Astrocyte of the hippocampus (primary cell): Measurements from ENCODE around the gene TNFSF9.
"Not testable (repeated sequence)": the region's sequence is repeated elsewhere in the genome, so short reads cannot be mapped to it uniquely, and the experiment has no call there.

Experiments
- DNase-seq: peaks from one replicate; pipeline ENCODE4 v3.0.0; 2011; ENCODE audit warnings: low read depth, low spot score

Gene TNFSF9

DNA sequence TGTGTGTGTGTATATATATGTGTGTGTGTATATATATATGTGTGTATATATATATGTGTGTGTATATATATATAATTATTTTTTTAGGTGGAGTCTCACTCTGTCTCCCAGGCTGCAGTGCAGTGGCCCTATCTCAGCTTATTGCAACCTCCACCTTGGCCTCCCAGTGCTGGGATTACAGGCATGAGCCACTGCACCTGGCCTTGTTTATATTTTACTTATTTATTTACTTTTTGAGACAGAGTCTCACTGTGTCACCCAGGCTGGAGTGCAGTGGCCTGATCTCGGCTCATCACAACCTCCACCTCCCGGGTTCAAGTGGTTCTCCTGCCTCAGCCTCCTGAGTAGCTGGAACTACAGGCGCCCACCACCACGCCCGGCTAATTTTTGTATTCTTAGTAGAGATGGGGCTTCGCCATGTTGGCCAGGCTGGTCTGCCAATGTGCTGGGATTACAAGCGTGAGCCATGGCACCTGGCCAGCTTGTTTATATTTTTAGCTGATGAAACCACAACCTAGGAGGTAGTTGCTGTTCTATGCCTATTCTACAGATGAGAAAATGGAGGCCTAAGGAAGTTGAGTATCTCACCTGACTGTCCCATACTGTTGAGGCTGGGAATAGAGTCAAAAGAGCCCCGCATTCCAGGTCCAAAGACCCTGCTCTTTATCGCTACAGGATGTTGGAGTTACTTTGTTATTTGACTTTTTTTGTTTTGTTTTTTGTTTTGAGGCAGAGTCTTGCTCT, 22.6 kb upstream of the TNFSF9 start:
- DNase-seq, result not testable (repeated sequence)

- DNase-seq, result no peak
Measured at GRCh38 chr19:6509118-6509971, 21.5 kb upstream of the TNFSF9 start.

DNA sequence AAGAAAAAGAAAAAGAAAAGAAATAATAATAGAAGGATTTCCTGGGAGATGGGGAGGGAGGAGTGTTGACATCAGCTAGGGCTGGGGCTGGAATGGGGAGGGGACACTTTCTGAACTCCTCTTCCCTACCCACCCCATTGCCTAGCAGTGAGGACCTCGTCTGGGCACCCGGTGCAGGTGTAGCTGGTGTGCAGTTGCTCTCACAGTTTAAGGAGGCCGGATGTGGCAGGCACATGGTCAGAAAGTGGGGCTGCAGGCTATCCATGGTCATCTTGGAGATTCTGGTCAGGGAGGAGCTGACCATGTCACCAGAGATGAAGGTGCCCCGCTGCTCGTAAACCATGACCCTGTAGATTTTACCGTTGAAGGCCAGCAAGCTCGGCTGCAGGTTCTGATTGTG, 20.2 kb upstream of the TNFSF9 start:
- no peak for DNase-seq

- no peak for DNase-seq
Measured at GRCh38 chr19:6514089-6514488, 16.7 kb upstream of the TNFSF9 start.

DNA sequence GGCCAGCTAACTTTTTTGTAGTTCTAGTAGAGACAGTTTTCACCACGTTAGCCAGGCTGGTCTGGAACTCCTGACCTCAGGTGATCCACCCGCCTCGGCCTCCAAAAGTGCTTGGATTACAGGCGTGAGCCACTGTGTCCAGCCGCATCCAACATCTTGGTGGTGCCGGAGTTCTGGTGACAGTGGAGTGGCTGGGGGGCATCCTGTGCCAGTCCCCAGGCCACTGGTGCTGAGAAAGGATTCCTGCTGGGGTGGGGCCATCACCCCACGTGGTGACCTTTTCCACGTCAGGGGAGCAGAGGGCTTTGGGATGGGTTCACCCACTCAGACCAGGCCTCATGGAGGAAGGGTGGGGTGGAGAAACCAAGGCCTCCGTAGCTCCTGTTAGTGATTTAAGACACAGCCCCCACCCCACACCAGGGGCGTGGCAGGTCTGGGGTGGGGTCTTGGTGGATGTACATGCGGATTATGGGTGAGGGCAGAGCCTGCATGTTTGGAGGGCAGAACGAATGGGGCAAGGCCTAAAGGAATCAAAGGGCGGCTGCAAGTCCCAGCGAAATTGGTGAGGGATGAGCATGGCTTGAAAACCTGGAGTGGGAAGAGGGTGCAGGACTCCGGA, 15.8 kb upstream of the TNFSF9 start:
- no peak for DNase-seq

- DNase-seq, result peak; percentile 90
Measured at GRCh38 chr19:6516018-6516658, 14.7 kb upstream of the TNFSF9 start.

- peak; percentile 92 for DNase-seq
Measured at GRCh38 chr19:6516659-6517291, 14.1 kb upstream of the TNFSF9 start.

DNA sequence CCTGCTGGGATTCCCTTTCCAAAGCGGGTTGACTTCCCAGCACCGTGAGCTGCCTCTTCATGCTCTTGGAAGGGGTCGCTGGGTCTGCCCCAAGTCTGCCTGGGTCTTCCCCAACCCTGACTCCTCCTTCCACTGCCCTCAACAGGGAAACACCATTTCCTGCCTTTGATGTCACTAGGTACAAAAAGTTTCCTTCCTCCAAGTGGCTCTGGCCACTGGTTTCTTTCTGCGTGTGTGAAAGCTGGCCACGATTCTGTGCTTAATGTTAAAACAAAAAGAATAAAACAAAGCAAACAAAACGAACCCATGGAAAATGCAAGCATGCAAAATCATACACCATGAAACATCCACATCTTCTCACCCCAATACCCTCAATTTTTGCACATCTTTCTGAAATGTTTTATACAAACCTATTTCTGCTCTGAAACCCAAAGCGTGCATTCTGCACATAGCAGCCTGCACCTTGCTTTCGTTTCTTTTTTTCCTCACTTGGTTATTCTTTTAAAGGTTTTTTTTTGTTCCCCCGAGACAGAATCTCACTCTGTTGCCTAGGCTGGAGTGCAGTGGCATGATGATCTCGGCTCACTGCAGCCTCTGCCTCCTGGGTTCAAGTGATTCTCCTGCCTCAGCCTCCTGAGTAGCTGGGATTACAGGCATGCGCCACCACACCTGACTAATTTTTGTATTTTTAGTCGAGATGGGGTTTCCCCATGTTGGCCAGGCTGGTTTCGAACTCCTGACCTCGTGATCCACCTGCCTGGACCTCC, 12.5 kb upstream of the TNFSF9 start:
- DNase-seq, result no peak

GRCh38 chr19:6519289-6519688, 11.5 kb upstream of the TNFSF9 start:
- DNase-seq, result peak; percentile 39

- DNase-seq, result no peak
Measured at GRCh38 chr19:6521718-6522646, 8.8 kb upstream of the TNFSF9 start.

DNA sequence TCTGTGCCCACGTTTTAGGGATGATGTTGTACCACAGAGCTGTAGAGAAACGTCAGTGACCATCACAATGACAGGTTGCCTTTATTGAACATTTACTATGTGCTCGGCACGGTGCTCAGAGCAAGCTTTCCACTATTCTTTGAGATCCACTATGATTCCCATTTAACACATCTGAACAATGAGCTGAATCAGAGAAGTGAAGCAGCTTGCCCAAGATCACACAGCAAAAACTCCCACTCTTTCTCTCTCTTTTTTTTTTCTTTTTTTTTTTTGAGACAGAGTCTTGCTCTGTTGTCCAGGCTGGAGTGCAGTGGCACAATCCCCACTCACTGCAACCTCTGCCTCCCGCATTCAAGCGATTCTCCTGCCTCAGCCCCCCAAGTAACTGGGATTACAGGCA, 8.1 kb upstream of the TNFSF9 start:
- no peak for DNase-seq

DNA sequence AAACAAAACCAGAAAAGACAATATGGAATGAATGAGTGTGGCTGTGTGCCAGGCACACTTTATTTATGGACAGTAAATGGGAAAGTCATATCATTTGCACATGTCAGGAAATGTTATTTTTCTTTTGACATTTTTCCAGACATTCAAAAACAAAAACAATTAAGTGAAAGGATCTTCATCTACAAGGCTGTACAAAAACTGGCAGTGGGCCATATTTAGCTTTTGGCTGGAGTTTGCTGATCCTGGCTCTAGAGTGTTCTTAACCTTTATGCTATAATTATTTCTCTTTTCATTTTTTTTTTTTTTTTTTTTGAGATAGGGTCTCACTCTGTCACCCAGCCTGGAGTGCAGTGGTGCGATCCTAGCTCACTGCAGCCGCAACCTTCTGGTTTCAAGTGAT, 6.5 kb upstream of the TNFSF9 start:
- DNase-seq, result no peak

DNA sequence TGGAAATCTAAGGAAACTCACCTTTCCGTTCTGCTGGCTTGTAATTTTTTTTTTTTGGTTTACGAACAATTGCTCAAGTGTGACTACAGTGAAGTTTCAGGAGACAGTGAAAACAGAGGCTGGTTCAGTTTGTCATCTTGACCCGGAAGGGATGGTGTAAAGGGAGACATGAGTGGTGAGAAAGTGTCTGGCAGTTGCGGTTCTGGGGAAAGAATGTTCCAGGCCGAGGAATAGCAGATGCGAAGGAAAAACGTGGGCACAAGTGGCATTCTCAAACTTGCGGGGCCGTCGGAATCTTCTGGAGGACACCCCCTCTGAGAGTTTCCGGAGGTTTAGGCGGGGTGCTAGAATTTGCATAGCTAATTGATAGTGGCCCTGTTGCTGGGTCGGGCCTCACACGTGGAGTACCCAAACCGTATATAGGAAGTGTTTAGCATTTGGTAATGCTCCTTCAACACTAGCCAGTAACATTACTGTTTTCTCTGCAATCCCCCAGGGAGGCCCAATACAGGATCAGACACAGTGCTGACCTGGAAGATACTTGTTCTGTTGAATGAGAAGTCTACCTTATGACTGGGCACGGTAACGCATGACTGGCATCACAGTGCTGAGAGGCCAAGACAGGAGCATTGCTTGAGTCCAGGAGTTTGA, 2.8 kb upstream of the TNFSF9 start:
- DNase-seq, result no peak

DNA sequence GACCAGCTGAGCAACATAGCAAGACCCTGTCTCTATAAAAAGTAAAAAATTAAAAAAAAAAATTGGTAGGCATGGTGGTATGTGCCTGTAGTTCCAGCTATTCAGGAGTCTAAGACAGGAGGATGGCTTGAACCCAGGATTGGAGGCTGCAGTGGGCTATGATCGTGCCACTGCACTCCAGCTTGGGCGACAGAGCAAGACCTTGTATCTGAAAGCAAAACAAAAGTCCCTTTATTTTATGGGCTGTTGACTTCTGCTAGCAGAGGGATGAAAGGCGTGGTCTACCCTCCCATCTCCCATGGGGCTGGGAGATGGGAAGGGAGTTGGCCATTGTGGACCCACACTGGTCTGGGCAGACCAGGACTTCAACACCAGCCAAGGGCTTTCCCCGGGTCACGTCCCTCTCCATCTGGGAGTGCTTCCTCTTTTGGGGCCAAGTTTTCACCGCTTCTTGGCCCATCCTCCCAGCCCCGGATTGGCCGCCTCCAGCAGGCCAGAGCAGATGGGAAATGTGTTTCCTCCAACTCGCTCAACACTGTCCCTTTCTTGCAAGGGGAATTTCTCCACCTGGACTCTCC, 2.2 kb upstream of the TNFSF9 start:
- no peak for DNase-seq

GRCh38 chr19:6529351-6529750, 1.5 kb upstream of the TNFSF9 start:
- no peak for DNase-seq

- no peak for DNase-seq
Measured at GRCh38 chr19:6529937-6530385, 865 bp upstream of the TNFSF9 start.

DNA sequence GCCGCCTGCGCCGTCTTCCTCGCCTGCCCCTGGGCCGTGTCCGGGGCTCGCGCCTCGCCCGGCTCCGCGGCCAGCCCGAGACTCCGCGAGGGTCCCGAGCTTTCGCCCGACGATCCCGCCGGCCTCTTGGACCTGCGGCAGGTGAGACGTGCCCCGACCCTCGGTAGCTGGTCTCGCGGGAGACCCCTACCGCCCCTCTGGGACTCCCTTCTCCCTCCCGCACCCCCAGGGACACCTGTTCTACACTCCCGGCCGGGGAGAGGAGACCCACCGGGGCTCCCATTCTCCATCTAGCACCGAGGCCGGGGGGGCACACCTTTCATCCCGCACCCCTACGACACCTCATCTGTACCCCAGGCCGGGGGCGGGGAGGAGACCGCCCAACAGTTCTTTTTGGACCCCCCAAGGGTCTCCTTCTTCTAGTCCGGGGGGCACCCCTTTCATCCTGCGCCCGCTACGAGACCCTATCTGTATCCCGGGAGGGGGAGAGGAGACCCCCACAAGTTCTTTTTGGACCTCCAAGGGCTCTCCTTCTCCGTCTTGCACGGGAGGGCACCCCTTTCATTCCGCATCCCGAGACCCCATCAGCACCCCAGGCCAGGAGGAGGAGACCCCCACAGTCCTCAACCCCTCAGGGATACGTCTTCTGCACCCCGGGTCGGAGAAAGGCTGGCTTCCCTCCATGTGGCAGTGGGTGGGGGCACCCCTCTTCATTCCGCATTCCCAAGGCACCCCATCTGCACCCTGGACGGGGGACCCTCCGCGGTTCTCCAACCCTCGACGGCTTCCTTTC, 533 bp downstream of the TNFSF9 start:
- DNase-seq, result no peak

DNA sequence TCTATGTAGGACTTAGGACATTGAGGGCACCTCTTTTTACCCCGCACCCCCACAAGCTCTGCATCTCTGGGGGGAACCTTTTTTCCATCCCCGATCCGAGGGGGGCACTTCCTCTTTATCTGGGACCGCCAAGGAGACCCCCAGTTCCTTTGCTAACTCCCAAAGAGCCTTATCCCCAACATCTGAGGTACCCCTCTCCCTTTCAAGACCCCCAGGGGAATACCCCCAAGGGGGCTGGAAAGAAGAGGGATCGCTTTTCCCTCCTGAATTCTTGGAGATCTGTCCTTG, 1.1 kb downstream of the TNFSF9 start:
- no peak for DNase-seq
